Astrocyte of the spinal cord (primary cell): Measurements from ENCODE around the gene NOXO1.
A peak's percentile ranks its signal among the peaks of the same experiment; 100 is the strongest.
"Not testable (repeated sequence)": the region's sequence is repeated elsewhere in the genome, so short reads cannot be mapped to it uniquely, and the experiment has no call there.

Experiments
- DNase-seq: peaks from one replicate; pipeline ENCODE4 v3.0.0; 2011; ENCODE audit warnings: low read depth, low spot score
- H3K4me3 ChIP-seq: 2 replicates; pipeline ENCODE4 v1.5.1; 2011; ENCODE audit warnings: low read depth, mild to moderate bottlenecking, low read length, moderate library complexity
- in situ Hi-C: cut with HindIII; loops from 2 replicates; pipeline ENCODE4 v1.10.0; 2017; ENCODE audit warnings: low sequenced_read_pairs
- TF ChIP-seq, protein P1 (sequence below): IDR thresholded peaks from 2 replicates; pipeline ENCODE4 v1.5.1; 2012; ENCODE audit warnings: low read depth, mild to moderate bottlenecking, low read length, inconsistent platforms

The NOXO1 gene

DNA sequence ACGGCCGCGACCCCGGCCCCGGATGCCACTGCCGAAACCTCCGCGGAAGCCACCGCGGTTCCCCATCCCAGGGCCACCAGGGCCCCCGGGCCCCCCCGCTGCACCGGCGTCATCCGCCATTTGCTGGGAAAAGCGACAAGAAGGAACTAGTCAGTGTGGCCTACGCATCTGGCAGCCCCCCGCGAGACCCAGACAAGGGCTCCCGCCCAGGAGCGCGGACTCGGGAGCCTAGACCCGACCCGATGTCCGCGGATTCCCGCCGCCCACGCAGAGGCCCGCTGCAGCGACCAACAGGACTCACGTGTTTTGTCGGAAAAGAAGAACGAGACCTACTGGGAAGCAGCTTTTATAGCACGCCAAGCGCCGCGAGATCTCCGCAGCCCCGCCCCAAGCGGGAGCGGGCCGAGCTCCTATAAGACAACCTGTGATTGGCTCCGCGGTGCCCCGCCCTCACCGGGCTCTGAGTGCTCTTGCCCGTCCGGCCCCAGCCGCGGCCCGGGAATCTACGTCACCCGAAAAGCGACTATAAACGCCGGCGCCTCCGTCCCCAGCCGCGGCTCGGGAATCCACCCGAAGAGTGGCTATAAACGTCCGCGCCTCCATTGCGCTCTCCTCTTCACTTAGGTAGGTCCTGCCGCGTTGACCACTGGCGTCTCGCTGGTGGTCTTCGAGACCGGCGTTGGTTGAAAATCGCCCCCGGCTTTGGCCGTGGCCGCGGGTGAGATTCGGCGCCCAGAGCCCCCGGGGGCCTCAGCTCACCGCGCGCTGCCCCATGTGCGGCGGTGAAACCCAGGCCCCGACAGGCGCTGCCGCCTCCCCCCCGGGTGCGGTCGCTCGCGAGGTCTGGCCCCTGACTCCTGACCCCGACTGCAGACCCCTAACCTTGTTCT, 16.5 kb downstream of the NOXO1 start, which contains the start of gene RPS2:
Gene RPS2, minus strand, starts transcription at position 321 of the 890 bp plus-strand sequence. Its CDS starts 201 bp downstream, at position 120.
- TF ChIP-seq, protein P1, sequence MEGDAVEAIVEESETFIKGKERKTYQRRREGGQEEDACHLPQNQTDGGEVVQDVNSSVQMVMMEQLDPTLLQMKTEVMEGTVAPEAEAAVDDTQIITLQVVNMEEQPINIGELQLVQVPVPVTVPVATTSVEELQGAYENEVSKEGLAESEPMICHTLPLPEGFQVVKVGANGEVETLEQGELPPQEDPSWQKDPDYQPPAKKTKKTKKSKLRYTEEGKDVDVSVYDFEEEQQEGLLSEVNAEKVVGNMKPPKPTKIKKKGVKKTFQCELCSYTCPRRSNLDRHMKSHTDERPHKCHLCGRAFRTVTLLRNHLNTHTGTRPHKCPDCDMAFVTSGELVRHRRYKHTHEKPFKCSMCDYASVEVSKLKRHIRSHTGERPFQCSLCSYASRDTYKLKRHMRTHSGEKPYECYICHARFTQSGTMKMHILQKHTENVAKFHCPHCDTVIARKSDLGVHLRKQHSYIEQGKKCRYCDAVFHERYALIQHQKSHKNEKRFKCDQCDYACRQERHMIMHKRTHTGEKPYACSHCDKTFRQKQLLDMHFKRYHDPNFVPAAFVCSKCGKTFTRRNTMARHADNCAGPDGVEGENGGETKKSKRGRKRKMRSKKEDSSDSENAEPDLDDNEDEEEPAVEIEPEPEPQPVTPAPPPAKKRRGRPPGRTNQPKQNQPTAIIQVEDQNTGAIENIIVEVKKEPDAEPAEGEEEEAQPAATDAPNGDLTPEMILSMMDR = no peak
- peak within 1 kb of the TSS; percentile 84 for H3K4me3 ChIP-seq
- in situ Hi-C loops = no loop called here
- peak; percentile 99 for DNase-seq

DNA sequence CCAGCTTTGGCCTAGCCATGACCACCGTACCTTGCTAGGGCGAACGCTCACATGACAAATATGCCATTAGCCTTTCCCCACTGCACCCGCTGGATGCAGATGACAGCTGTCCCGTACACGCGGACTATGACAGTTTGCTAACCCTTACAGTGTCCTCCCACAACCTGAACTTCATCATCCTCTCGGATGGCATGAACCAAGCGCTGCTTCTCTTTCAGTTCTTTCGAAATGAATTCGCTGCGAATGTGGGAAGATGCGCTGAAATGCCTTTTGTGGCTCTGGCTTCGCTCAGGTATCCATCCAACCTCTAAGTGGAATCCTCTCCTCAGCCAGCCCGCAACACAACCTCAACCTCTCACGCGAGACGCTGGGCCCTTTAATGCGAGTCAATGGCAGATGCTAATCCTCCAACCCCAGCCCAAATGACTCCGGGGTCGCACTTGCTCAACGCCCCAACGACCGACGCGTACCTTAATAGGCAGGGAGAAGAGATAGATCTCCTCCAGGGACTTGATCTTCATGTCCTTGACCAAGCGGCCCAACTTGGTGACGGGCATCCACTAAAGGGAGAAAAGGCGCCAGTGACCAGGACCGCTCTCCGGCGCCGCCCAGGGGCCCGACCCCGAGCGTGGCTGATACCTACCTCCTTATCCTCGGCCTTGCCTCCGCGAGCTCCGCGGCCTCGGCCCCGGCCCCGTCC, 17.3 kb downstream of the NOXO1 start:
- TF ChIP-seq, protein P1 = no peak
- in situ Hi-C loops = no loop called here
- H3K4me3 ChIP-seq = peak overlapping the region; percentile 84
- no peak for DNase-seq

DNA sequence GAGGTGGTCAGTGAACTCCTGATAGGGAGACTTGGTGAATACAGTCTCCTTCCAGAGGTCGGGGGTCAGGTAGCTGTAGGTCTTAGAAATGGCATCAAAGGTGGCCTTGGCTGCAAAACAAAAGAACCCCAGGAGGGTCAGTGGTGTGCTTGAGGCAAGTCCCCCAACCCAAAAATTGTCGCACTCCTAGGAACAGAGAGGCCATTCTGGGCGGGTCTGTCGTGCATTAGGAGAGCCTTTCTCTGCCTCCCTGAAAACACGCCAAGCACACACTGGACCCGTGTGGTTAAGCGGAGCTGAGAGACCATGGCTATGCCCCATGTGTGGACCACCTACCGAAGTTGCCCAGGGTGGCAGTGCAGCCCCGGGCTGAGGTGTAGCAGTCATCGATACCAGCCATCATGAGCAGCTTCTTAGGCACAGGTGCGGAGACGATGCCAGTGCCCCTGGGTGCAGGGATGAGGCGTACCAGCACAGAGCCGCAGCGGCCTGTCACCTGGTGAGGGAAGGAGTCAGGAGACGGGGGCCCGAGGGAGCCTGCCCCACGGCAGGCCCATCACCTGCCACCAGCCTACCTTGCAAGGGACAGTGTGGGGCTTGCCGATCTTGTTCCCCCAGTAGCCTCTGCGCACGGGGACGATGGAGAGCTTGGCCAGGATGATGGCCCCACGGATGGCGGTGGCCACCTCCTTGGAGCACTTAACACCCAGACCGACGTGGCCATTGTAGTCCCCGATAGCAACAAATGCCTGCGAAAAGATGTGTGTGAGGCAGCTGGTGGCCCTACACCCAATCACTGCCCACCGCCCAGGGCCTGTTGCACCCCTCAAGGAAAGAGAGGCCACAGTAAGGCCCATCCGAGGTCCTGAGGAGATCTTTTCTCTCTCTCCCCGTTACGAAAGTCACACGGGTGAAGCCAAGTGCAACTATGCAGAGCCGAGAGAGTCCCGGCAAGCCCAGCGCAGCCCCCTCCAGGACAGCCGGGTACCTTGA, 18.8 kb downstream of the NOXO1 start:
- peak overlapping the region; percentile 84 for H3K4me3 ChIP-seq
- DNase-seq, in situ Hi-C loops: not testable (repeated sequence)

DNA sequence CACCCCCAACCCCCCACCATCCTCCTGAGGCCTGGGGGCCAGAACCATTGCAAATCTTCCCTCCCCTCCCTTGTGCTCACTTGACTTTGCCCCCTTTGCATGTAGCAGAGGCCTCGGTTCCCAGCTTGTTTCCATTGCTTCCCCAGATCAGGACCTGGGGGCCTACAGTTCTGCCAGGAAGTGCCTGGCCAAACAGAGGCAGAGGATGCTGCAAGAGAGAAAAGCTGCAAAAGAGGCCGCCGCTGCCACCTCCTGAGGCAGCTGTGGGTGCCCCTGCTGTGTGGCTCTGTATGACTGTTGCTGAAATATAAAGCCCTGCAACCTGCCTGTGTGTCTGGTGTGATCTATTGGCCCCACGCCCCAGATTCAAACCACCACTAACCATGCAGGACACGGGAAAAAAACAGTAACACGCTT, 19.6 kb downstream of the NOXO1 start:
- no peak overlapping the region for H3K4me3 ChIP-seq
- in situ Hi-C loops = no loop called here
- TF ChIP-seq, protein P1 = no peak
- DNase-seq = no peak

DNA sequence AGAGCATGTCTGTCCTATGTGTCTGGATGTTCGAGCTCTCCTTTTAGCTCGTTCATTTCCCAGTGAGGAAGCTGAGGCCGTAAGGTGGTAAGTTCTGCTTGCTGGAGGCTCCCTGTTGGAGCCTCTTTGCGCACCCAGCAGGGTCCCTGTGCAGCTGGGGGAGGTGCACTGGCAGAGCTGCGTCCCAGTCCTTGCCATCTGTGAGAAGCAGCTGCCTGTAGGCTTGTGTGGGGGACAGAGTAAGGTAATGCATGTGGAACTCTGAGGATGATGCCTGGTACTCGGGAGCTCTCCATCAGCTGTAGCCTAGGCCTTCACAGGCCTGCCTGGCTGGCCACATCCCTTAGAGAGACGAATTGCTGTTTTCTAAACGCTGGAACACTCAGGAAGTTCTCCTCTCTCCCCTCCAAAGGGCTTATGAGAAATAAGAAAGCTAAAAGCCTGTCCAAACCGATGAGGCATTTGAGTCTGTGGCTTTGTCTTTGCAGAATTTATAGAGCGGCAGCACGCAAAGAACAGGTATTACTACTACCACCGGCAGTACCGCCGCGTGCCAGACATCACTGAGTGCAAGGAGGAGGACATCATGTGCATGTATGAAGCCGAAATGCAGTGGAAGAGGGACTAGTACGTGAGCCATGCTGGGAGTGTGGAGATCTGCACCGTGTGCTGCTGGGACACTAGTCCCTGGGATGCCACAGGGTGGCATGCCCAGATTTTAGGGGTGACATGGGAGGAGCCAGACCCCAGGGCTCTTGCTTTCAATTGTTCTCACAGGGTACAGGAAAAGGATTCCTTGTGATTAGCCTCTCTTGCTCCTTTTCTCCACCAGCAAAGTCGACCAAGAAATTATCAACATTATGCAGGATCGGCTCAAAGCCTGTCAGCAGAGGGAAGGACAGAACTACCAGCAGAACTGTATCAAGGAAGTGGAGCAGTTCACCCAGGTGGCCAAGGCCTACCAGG, 20.3 kb downstream of the NOXO1 start:
- peak; percentile 42 for DNase-seq
- TF ChIP-seq, protein P1 = no peak
- in situ Hi-C loops = no loop called here
- peak overlapping the region; percentile 89 for H3K4me3 ChIP-seq
